SJSA1 (cell line): Measurements from ENCODE around the gene CTNNA1. TPM values are rescaled to one million over a fixed set of nuclear protein-coding genes. Genes with fewer than 3 reads are reported as not detected.
A peak's percentile ranks its signal among the peaks of the same experiment; 100 is the strongest.
"Not testable (repeated sequence)": the region's sequence is repeated elsewhere in the genome, so short reads cannot be mapped to it uniquely, and the experiment has no call there.

Source experiments
- DNase-seq, 2 experiments: peaks; one replicate each; pipeline ENCODE4 v3.0.0-alpha.2; 2015 to 2020; ENCODE audit warnings: low spot score in 2 of 2, low read depth in 1 of 2
- H3K27ac ChIP-seq: fragments of 250-450 bp; sonication (Bioruptor Pico); 2 replicates; pipeline ENCODE4 v1.5.1; 2020; ENCODE audit warnings: mild to moderate bottlenecking, moderate library complexity
- H3K27me3 ChIP-seq: fragments of 250-450 bp; sonication (Bioruptor Pico); replicated peaks from 2 replicates; pipeline ENCODE4 v1.5.1; 2020; ENCODE audit warnings: mild to moderate bottlenecking, moderate library complexity
- H3K36me3 ChIP-seq: fragments of 250-450 bp; sonication (Bioruptor Pico); 2 replicates; pipeline ENCODE4 v1.5.1; 2020; ENCODE audit warnings: mild to moderate bottlenecking
- H3K4me1 ChIP-seq: fragments of 250-450 bp; sonication (Bioruptor Pico); replicated peaks from 2 replicates; pipeline ENCODE4 v1.6.1; 2021; ENCODE audit warnings: mild to moderate bottlenecking
- H3K4me3 ChIP-seq: fragments of 250-450 bp; sonication (Bioruptor Pico); 2 replicates; pipeline ENCODE4 v1.5.1; 2020; ENCODE audit warnings: mild to moderate bottlenecking
- H3K9me3 ChIP-seq: fragments of 250-450 bp; sonication (Bioruptor Pico); replicated peaks from 2 replicates; pipeline ENCODE4 v1.5.1; 2020; ENCODE audit warnings: mild to moderate bottlenecking
- total RNA-seq: library from RNA; depleted of rRNA; stranded (reverse); fragments of >200 nt; shearing (Covaris generic); gene quantifications from 2 replicates; pipeline ENCODE4 v1.2.3, GENCODE V29; 2014; rRNA removed

The CTNNA1 gene, protein sequence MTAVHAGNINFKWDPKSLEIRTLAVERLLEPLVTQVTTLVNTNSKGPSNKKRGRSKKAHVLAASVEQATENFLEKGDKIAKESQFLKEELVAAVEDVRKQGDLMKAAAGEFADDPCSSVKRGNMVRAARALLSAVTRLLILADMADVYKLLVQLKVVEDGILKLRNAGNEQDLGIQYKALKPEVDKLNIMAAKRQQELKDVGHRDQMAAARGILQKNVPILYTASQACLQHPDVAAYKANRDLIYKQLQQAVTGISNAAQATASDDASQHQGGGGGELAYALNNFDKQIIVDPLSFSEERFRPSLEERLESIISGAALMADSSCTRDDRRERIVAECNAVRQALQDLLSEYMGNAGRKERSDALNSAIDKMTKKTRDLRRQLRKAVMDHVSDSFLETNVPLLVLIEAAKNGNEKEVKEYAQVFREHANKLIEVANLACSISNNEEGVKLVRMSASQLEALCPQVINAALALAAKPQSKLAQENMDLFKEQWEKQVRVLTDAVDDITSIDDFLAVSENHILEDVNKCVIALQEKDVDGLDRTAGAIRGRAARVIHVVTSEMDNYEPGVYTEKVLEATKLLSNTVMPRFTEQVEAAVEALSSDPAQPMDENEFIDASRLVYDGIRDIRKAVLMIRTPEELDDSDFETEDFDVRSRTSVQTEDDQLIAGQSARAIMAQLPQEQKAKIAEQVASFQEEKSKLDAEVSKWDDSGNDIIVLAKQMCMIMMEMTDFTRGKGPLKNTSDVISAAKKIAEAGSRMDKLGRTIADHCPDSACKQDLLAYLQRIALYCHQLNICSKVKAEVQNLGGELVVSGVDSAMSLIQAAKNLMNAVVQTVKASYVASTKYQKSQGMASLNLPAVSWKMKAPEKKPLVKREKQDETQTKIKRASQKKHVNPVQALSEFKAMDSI
- total RNA-seq: 496 and 606 TPM in 2 replicates

DNA sequence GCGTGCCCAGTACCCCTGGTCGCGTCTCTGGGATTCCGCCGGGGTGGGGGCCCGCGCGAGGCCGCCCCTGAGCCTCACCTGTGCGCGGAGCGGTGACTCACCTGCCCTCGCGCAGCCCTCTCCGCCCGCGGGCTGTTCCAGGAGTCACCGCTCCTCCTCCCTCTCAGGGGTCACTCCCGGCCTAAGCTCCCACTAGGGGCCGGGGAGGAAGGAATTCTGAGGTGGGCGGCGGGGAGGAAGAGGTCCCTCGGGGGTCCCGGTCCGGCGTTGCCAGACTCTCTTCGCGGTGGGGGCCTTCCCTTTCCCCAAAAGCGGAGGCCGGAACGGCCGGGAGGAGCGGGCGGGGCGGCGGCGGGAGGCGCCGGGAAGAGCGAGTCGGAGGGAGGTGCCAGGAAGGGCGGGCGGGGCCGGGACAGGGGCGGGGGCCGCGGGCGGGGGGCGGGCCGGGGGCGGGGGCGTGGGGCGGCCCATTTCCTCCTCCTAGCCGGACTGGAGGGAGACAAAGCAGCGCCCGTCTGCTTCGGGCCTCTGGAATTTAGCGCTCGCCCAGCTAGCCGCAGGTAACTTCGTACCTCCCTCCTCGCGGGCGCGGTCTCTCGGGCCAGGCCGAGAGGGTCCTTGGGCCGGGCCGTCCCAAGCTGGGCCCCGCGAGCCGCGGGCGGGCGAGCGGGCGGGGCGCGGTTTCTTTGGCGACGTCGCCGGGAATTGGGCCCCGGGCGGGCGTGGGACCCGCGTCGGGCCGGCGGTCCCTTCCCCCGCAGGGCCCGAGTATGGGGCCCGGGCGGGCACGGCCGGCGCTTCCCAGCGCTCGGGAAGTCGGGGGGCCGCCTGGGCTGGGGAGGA lies at the start of gene CTNNA1:
Gene CTNNA1 (plus strand): TSS at position 475 of the 843 bp plus-strand sequence. CDS start 28,500 bp downstream, outside the sequence.
- Histone ChIP-seq H3K4me3 (peak within 1 kb of the TSS; percentile 97), H3K9me3 (no peaks in the 10 kb centered on the region), H3K4me1 (peaks cover 17% of the 10 kb centered on the region), H3K27ac (peak within 1 kb of the TSS; percentile 98), H3K27me3 (no peaks in the 10 kb centered on the region), H3K36me3 (peaks cover 38% of the 10 kb centered on the region)
- peak; percentile 85 to 90 for DNase-seq

DNA sequence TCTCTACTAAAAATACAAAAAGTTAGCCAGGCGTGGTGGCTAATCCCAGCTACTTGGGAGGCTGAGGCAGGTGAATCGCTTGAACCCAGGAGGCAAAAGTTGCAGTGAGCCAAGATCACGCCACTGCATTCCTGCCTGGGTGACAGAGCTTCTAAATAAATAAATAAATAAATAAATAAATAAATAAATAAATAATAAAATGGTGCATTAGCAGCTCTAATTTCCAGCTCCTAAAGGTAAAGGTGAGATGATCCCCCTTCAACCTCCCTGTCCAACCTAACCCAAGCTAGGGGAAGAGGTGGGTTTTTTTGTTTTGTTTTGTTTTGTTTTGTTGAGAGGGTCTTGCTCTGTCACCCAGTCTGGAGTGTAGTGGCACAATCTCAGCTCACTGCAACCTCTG lies 49.4 kb upstream of the CTNNA1 start:
- H3K36me3 ChIP-seq, DNase-seq, H3K4me3 ChIP-seq: not testable (repeated sequence)

DNA sequence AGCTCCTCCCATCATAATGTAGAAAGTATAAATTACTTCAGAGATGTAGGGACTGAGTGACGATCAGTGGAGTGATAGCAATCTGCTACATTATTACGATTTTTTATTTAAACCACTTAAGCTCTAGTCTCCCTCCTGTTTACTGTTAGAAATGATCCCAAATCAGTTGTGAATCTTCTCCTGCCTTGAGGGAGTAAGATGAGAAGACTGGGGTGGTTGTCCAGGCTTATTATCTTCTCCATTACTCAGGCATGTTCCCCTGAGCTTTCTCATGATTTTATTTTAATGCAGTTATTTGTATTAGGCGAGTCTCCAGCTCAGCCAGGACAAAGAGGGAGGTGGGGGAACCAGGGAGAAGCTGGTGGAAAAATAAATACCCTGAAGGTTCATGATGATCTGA lies 48.2 kb upstream of the CTNNA1 start:
- Histone ChIP-seq H3K27ac (no peak overlapping the region), H3K4me1 (peaks cover 12% of the 10 kb centered on the region), H3K36me3 (no peaks in the 10 kb centered on the region), H3K4me3 (no peak overlapping the region), H3K27me3 (no peaks in the 10 kb centered on the region), H3K9me3 (no peaks in the 10 kb centered on the region)
- no peak for DNase-seq

More for the DNA sequence above, 49.4 kb upstream of the CTNNA1 start:
- not testable (repeated sequence) for H3K27me3 ChIP-seq, H3K27ac ChIP-seq, H3K9me3 ChIP-seq
- peaks cover 14% of the 10 kb centered on the region for H3K4me1 ChIP-seq

DNA sequence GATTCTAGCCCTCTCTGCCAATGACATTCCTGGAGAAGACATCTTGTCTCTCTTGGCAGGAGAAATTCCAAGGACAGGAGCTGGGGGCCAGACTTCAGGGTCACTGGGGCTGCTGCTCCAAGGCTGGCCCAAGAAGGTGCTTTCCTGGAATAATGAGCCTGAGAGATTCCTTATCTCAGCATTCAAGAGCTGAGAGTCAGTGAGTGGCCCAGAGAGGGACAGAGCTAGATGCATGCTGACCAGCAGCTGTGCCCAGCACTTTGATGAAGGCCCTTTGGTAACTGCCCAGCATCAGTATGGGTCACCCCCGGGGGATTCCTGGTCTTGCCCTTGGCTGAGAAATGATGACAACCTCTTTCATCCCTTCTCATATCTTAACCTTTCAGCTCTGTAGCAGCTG lies 47.7 kb upstream of the CTNNA1 start:
- no peak overlapping the region for H3K4me3 ChIP-seq
- H3K36me3 ChIP-seq: no peaks in the 10 kb centered on the region
- H3K27ac ChIP-seq: no peak overlapping the region
- H3K9me3 ChIP-seq: no peaks in the 10 kb centered on the region
- peaks cover 12% of the 10 kb centered on the region for H3K4me1 ChIP-seq
- DNase-seq: no peak
- H3K27me3 ChIP-seq: no peaks in the 10 kb centered on the region

DNA sequence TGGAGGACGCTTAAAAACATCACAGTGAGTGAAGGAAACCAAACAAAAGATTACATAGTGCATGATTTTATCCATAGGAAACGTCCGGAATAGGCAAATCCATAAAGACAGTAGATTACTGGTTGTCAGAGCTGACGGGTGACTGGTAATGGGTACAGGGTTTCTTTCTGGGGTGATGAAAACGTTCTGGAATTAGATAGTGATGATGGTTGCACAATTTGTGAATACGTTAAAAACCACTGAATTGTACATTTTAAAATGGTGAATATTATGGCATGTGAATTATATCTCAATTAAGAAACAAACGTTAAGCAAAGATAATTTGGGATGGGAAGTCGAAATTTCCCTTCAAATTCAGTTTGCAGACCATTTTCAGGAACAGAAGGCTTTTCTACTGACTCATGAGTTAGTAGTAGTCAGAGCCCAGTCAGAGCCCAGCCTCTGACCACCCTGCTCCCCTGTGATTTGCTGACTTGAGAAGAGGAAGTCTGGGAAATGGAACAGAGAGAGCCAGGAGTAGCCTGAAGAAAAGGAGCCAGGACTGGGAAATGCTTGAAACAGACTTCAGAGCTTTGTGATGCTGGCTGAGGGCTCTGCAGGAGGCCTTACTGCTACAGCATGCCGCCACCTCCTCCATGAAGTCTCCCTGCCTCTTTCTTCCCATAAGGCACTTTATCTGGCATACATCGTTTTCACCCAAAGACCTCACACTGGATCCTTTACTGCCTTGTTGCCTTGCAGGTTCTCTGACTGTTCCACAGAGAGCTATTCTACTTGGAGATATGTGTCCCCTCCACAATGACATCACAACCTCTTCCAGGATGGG lies 46.4 kb upstream of the CTNNA1 start:
- Histone ChIP-seq H3K36me3 (no peaks in the 10 kb centered on the region), H3K9me3 (no peaks in the 10 kb centered on the region), H3K27me3 (no peaks in the 10 kb centered on the region), H3K4me3 (no peak overlapping the region), H3K4me1 (peaks cover 12% of the 10 kb centered on the region), H3K27ac (peak overlapping the region; percentile 13; the same call in 1 of the 2 replicates)
- DNase-seq: peak; percentile 57 to 68

DNA sequence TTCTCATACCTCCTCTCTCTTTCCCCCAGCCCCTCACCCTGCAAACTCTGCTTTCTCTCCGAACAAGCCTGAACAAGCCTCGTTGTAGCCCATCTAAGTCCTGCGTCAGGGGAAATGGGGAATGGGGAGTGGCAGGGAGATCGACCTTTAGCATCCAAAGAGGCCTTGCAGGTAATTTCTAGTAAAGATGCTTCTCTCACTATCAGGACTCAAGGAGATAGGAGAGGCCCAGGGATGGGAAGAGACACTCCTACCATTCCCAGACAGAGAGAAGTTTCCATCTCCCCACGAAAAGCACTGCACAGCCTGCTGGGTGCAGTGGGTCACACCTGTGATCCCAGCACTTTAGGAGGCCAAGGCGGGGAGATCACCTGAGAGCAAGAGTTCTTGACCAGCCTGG lies 44.4 kb upstream of the CTNNA1 start:
- Histone ChIP-seq H3K27ac (no peak overlapping the region), H3K9me3 (no peaks in the 10 kb centered on the region), H3K4me1 (peaks cover 12% of the 10 kb centered on the region), H3K27me3 (no peaks in the 10 kb centered on the region), H3K36me3 (no peaks in the 10 kb centered on the region), H3K4me3 (no peak overlapping the region)
- no peak for DNase-seq

DNA sequence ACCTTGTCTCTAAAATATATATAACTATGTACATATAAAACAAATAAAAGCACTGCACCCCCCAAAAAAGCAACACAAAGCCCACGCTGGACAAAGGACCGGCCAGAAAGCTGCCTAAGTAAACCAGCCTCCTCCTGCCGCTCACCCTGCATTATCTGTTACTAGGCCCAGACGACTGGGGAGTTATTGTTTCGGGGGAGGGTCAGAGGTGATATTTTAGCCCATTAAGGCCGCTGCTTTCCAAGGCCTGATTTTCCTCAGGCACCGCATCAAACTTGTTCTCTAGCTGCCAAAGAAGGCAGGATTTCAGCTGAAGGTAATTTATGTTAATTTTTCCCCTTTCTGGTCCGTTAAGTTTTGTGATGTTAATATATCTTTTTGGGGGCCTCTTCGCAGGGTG lies 44.0 kb upstream of the CTNNA1 start:
- Histone ChIP-seq H3K4me1 (peaks cover 12% of the 10 kb centered on the region), H3K36me3 (no peaks in the 10 kb centered on the region), H3K4me3 (no peak overlapping the region), H3K27ac (no peak overlapping the region), H3K27me3 (no peaks in the 10 kb centered on the region), H3K9me3 (no peaks in the 10 kb centered on the region)
- DNase-seq: no peak

DNA sequence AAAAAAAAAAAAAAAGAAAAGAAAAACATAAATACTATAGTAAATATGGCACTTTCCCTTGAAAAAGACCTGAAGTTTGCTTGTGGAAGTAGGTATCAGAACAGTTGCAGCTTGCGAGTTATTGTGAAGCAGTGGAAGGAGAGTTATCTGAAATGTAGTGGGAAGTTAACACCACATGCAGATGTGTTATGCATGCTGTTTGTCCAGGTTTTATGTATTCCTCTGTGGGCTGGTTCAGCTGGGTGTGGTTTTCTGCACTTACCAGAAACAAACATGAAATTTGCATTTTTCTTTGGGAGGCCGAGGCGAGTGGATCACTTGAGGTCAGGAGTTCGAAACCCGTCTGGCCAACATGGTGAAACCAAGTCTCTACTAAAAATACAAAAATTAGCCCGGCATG lies 42.1 kb upstream of the CTNNA1 start:
- no peaks in the 10 kb centered on the region; the same call in 1 of the 2 replicates for H3K27me3 ChIP-seq
- H3K9me3 ChIP-seq: no peaks in the 10 kb centered on the region
- no peak overlapping the region for H3K27ac ChIP-seq
- no peaks in the 10 kb centered on the region for H3K36me3 ChIP-seq
- H3K4me1 ChIP-seq: peaks cover 12% of the 10 kb centered on the region
- DNase-seq: no peak
- H3K4me3 ChIP-seq: no peak overlapping the region

DNA sequence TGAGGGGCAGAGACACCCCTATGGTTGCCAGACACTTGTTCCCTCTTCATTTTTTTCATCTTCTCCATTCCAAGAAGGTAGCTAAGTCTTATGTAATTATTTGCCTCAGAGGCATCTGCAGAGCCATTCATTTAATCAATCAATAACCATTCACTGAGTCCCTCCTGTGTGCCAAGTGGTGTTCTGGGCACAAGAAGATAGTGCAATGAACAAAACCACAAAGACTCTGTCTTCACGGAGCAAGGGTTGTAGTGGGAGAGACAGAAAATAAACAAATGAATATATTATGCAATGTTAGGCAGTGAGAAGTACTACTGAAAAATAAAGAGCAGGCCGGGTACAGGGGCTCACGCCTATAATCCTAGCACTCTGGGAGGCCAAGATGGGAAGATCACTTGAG lies 41.4 kb upstream of the CTNNA1 start:
- Histone ChIP-seq H3K9me3 (no peaks in the 10 kb centered on the region), H3K36me3 (no peaks in the 10 kb centered on the region), H3K4me3 (no peak overlapping the region), H3K27me3 (no peaks in the 10 kb centered on the region; the same call in 1 of the 2 replicates), H3K27ac (no peak overlapping the region), H3K4me1 (peaks cover 6% of the 10 kb centered on the region)
- DNase-seq: no peak

DNA sequence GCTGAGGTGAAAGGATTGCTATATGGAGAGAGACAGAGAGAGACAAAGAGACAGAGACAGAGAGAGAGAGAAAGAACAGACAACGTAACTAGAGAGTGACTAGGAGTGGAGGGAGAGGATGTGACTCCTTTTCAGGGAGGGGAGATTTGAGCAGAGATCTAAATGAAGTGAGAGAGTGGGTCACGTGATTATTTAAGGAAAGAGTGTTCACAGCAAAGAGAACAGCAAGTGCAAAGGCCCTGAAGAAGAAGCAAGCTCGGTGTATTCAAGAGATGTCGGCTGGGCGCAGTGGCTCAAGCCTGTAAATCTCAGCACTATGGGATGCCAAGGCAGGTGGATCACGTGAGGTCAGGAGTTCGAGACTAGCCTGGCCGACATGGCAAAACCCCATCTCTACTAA lies 40.9 kb upstream of the CTNNA1 start:
- H3K27ac ChIP-seq: no peak overlapping the region
- H3K4me3 ChIP-seq: no peak overlapping the region
- DNase-seq: no peak
- no peaks in the 10 kb centered on the region for H3K36me3 ChIP-seq
- no peaks in the 10 kb centered on the region; the same call in 1 of the 2 replicates for H3K27me3 ChIP-seq
- H3K9me3 ChIP-seq: no peaks in the 10 kb centered on the region
- peaks cover under 1% of the 10 kb centered on the region for H3K4me1 ChIP-seq

DNA sequence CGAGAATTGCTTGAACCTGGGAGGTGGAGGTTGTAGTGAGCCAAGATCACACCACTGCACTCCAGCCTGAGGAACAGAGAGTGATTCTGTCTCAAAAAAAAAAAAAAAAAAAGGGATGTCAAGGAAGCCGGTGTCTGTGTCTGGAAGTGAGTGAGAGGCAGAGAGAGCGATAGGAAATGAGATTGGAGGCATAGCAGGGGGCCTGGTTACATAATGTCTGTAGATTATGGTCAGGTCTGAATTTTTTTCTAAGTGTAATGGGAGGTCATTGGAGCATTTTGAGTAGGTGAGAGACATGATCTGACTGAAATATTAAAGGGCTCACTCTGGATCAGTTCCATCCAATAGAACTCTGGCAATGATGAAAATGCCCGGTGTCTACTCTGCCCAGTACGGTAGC lies 40.4 kb upstream of the CTNNA1 start:
- no peak overlapping the region for H3K27ac ChIP-seq
- no peak overlapping the region for H3K4me3 ChIP-seq
- H3K9me3 ChIP-seq: no peaks in the 10 kb centered on the region
- H3K36me3 ChIP-seq: no peaks in the 10 kb centered on the region
- no peak for DNase-seq
- H3K4me1 ChIP-seq: no peaks in the 10 kb centered on the region
- no peaks in the 10 kb centered on the region; the same call in 1 of the 2 replicates for H3K27me3 ChIP-seq

DNA sequence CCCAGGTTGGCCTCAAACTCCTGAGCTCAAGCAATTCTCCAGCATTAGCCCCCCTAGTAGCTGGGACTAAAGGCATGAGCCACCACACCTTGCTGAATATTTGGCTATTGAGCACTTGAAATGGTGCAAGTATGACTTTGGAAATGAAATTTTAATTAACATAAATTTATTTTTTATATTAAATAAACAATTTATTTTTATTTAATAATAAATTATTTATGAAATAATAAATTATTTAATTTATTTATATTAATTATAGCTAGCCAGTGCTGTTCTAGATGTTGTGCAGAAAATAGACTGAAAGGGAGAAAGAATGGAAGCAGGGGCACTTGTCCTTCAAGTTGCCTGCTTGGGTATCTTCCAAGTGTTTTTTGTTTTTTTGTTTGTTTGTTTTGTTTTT lies 40.0 kb upstream of the CTNNA1 start:
- Histone ChIP-seq H3K4me3 (no peak overlapping the region), H3K27me3 (no peaks in the 10 kb centered on the region; the same call in 1 of the 2 replicates), H3K36me3 (no peaks in the 10 kb centered on the region), H3K4me1 (no peaks in the 10 kb centered on the region), H3K9me3 (no peaks in the 10 kb centered on the region), H3K27ac (no peak overlapping the region)
- DNase-seq: no peak
